ENCODE measurements around the gene CACNA1C. TPM values are rescaled to one million over a fixed set of nuclear protein-coding genes. Genes with fewer than 3 reads are reported as not detected.

The CACNA1C gene
- total RNA-seq, 1 experiment from 2014 or later: 1.8 TPM

DNA sequence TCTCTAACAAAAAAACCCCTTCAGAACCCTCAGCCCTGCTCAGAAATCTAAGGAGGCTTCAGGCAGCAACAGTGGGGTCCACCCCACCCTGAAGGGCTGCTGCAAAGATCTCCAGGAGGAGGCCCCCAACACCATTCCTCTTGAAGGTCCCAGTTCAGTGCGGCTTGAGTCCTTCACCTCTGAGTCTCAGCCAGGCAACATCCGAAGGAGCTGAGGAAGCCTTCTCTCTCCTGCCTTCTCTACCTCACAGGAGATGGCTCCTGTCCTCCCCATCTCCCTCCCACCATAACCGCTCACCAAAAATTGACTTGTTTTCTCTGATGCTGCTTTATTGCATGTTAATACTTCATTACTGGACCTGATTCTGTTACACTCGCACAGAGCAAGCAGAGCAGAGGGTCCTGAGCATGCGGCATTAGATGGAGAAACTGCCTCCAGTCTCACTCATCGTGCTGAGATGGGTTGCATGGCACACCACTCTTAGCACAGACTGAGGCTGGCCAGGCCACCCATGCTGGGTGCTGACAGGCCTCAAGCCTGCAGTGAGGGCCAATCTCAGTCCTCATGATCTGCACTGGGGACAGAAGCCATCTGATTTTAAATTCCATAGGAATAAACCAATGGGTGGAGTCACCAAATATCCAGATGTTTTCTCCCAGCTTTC is 224.8 kb downstream of the CACNA1C start:
- no peak for DNase-seq (ENCODE audit: low read depth)

DNA sequence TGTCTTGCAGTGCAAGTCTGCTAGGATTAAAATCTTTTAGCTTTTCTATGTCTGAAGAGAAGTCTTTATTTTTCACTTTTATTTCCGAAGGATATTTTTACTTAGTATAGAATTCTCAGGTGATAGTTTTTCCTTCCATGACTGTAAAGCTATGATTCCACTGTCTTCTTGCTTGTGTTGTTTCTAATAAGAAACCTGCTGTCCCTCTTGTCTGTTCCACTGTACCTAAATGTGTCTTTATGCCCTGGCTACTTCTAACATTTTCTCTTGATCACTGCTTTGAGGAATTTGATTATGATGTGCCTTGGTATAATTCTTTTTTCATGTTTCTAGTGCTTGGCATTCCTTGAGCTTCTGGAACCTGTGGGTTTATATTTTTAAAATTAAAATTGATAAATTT is 228.7 kb downstream of the CACNA1C start:
- DNase-seq (ENCODE audit: low read depth): no peak

DNA sequence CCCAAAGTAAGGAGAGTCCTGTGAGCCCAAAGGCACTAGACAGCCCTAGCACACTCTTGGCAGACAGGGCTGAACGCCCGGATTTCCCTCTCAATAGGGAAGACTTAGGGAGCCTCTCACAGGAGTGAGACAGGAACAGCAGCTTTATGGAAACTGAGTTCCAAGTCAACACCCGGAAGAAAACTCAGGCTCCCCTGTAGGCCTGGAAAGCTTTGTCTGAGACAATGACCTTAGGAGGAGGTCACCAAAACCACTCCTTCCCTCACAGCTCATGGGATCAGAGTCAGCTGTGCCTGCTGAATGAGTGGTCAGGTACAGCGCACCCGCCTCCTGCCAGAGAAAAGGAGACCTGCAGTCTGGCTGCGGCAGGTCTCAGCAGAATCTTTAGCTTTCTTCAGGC is 229.5 kb downstream of the CACNA1C start:
- DNase-seq (ENCODE audit: low read depth): no peak

DNA sequence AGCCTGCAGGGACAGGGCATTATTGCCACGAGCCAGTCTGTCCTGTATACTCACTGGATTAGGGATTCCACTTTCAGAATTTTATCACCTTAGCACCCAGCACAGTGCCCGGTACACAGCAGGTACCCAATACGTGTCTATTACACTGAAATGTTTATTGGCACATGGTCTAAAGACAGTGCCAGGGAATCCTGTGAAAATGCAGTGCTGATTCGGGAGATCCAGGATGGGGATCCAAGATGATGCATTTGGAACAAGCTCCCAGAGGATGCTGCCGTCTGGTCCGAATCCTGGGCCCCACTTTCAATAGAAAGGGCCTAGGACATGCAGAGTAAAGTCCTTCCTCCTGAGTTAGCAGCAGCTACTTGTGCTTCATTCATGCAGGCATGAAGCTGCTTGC is 230.7 kb downstream of the CACNA1C start:
- DNase-seq (ENCODE audit: low read depth): no peak

DNA sequence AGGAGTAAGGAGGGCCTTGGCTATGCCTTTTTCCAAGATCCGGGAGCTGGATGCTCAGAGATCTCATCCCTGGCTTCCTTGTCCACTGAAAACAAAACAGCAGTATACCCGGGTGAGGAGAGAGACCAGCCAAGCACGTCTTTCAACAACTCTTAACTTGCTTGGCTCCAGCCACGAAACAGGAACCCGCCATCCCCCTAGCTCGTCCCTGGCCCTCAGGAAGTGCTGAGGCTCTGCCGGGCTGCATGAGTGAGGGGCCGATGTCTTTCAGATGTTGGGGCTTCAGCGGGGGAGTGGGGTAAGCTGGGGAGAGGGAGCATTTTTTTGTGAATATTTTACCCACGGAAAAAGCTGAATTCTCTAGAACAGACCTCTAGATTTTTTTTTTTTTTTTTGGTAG is 231.1 kb downstream of the CACNA1C start:
- DNase-seq (ENCODE audit: low read depth): no peak

DNA sequence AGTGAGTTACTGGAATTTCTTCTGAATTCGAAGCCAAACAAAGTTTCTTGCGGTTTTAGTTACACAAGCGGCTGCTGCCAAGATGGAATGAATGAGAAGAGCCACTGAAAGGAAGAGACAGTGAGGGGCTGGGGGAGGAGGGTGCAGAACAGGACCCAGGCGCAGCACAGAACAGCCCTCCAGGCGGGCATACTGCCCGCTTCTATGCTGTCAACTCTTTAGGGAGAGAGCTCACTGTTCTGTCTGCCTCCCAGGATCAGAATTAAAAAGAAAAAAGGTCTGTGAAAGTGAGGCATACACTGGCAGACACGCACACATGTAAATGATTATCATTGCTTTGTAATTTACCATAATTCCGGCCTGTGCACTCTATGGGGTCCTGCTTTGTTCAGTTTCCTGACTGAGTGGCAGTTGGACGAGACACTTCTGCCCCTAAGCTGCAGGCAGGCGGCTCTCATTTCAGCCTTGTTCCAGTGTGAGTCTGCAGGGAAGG is 231.6 kb downstream of the CACNA1C start:
- DNase-seq (ENCODE audit: low read depth): no peak

DNA sequence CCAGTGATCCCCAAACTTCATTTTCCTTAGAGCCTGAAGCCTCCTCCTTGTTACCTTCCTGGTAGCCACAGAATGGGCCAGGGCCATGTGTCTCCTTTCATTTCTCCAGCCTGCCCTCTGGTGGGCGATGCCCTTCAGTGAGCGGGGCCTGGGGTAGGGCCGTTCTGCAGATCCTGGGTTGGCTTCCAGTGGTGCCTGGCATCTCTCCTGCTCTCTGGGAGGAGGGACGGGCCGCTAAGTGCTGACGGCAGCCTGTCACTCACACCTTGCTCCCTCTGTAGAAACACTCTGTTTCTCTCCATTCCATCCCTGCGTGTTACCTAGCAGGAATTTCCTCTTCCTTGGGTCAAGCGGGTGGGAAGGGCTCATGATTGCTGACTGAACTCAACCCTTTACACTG is 232.1 kb downstream of the CACNA1C start:
- peak; percentile 89 for DNase-seq (ENCODE audit: low read depth)

DNA sequence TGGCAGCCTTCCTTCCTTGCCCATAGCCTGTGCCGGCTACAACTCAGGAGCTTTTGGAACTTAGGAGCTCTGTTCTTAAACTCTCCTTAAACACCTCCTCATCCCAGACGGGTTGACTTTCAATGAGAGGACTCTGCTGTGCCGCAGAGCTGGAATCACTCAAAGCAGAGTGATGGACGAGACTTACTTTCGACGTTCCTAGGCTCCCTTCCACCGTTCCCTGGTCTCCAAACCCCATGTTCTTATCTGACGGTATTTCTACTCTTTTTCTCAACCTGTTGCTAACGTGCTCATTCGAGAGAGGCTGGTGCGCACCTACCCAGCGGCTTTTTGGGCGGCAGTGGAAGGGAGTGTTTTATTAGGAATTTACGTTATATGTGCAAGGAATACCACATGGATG is 232.7 kb downstream of the CACNA1C start:
- no peak for DNase-seq (ENCODE audit: low read depth)

DNA sequence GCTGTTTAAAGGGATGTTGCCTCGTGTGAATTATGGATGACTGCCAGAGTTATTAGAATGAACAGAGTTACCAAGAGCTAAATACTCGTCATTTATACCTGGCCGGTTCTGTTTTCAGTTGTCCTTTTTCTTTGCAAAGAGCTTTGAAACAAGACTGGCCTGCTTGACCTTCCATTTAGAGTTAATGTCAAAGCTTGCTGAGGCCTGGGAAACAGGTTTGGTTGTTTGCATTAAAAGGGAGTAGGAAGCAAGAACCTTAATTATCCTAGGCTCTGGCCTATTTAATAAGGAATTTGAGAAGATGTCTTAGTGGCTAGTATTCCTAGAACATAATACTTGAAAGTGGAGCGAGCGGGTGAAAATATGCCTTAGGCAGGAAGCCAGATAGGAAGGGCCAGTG is 233.3 kb downstream of the CACNA1C start:
- no peak for DNase-seq (ENCODE audit: low read depth)

DNA sequence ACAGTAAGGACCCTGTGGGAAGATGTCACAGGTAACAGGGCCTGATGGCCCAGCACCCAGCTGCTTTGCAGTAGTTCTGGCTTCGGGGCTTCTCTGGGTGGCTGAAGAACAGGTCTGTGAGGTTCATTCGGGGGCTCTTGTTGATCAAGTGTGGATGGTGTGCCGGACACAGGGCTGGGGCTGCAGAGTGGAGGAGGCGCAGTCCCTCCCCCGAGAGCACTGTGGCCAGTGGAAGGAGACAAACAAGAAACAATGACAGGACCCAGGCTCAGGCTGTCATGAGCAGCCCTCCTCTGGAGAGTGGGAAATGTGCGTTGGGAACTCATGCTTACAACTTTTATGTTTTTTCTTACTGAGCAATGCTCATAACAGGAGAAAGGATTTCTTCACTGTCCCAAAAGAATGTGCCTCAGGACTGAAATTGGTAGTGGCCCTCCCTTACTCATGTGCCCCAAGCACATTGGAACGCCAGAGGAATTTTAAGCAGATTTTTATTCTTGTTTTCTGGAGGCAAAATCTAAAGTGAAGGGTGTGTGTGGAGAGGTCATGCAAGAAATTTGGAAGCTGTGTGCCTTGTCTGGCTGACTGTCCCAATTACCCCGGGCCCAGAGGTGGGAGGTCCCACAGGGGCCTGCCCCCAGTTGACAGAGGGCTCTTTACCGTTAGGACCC is 233.8 kb downstream of the CACNA1C start:
- no peak for DNase-seq (ENCODE audit: low read depth)

DNA sequence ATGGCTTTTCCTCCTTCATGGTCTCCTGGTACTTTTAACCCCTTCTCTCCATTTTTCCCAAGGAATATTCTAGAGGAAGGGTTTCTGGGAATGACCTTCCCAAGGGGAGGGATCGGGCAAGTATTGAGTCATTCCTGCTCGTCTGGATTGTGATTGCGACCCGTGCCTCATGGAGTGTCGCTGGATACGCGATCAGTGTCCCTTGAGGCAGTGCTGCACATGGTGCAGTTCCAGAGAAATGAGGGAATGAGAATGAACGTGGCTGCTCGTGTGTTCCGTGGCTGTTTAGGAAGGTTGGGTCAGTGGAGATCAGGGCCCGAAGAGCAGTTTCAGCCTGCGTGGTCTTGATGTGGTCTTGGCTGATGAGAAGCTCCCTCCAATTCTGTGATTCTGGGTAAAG is 234.4 kb downstream of the CACNA1C start:
- DNase-seq (ENCODE audit: low read depth): no peak

DNA sequence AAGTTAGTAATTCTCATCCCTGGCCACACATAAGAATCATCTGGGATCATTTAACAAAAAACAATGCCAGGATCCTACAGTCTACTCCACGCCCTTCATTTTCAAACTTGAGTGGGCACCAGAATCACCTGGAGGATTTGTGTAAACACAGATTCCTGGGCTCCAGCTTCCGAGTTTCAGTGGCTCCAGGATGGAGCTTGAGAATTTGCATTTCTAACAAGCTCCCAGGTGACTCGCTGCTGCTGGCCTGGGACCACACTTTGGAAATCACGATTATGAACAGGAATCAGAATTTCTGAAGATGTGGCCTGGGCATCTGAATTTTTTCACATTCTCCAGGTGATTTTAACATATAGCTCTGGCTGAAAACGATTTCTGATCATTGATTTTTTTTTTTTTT is 234.8 kb downstream of the CACNA1C start:
- DNase-seq (ENCODE audit: low read depth): no peak

DNA sequence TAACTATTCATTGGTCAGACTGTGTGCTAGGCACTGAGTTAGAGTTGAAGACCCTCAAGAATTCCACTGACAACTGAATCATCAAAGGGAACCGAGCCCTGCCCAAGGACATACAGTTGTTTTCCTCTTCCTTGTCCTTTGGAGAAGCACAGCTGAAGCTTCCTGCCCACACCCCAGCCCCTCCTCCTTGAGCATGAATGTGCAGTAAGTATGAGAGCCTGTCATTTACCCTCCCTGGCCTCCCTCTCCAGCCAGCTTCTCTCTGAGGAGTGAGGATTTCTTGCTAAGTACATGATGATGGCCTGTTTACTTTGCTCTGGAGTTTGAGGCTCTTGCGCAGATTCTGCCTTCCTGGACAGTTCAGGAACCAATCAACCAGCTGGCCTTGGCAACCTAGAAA is 235.2 kb downstream of the CACNA1C start:
- DNase-seq (ENCODE audit: low read depth): peak; percentile 37

DNA sequence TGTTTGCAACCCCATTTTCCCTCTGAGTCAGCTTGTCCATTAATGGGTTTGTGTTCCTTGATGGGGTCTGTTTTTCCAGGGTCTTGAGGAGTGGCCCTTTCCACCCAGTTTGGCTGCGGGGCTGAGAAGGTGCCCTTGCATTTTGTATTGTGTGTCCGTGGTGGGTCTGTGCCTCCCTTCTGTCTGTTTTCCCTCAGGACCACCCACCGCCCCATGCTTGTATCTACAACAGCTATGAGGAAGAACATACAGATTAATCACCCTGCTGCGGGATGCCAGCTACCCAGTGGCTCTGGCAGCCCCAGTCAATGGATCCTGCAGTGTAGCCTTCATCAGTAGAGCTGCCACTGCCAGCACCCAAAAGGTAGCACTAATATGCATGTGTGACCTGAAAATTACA is 235.7 kb downstream of the CACNA1C start:
- DNase-seq (ENCODE audit: low read depth): no peak

DNA sequence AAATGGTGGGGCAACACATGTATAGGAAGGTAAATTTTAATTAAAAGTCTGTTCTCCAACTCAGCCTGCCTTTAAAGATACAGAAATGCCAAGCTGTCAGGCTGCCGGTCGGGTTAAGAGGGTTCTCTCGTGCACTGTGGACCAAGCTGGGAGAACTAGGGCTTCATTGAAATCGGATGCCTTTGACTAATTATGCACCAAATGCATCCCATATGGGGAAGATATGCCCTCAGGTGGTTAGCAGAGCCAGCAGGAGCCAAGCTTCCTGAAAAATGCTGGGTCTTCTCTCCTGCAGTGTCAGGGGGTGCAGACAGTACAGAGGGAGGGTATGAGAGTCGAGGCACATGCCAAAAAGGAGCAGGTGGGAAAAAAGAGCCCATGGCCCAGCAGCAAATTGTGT is 236.1 kb downstream of the CACNA1C start:
- DNase-seq (ENCODE audit: low read depth): no peak

DNA sequence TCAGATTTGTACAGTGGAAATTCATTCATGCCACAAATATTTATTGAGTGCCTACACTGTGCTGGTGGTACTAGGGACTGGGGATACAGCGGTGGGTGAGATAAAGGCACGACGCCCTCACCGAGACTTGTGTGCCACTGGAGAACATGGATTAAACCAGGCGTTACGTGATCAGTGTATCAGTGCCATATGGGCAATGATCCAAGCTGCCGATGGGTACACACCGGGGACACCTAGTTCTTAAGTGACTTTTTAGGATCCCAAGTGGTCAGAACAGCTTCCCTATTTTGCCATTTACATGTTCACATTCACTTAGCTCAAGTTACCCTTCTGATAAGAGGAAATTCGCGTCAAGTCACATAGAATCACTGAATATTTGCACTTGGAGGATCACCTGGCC is 236.7 kb downstream of the CACNA1C start:
- DNase-seq (ENCODE audit: low read depth): no peak

DNA sequence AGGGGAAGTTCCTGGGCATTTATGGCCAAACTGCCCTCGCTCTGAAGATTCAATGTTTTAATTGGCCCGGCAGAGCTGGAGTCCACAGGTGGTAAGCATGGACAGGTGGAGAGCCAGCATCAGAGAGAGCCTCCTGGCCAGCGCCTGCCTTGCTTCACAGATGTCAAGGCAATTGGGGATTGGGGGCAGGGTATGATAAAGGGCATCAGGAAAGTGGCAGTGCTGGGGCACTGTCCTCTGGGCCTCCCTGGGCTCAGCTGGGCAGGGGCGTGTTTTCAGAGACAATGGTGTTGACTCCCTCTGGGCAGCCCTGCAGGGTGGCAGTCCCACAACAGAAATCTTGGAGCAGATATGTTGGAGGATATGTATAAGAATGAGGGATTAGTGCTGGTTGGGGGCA is 237.3 kb downstream of the CACNA1C start:
- DNase-seq (ENCODE audit: low read depth): no peak

DNA sequence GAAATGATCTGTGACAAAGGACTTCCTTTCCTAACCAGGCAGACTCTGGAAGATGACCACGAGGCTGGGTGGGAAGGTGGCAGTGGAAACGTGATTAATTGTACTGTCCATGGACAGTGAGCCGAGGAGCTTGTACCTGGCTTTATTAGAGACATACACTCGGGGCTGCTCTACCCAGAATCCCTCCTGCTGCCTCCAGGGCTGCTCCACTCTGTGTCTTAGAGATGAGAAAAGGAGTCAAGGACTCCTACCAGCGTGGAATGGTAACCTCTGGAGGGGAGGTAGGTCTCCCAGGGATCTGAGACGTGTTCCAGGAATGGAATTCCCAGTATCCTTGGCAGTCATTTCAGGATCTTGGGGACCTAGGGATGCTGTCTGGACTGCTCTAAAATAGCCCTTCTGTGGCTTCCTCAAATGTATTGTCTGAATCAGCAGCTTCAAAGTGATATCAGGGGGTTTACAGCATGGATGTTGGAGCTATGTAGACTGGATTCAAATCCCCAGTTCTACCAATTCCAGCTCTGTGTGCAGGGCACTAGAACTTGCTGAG is 237.8 kb downstream of the CACNA1C start:
- no peak for DNase-seq (ENCODE audit: low read depth)

DNA sequence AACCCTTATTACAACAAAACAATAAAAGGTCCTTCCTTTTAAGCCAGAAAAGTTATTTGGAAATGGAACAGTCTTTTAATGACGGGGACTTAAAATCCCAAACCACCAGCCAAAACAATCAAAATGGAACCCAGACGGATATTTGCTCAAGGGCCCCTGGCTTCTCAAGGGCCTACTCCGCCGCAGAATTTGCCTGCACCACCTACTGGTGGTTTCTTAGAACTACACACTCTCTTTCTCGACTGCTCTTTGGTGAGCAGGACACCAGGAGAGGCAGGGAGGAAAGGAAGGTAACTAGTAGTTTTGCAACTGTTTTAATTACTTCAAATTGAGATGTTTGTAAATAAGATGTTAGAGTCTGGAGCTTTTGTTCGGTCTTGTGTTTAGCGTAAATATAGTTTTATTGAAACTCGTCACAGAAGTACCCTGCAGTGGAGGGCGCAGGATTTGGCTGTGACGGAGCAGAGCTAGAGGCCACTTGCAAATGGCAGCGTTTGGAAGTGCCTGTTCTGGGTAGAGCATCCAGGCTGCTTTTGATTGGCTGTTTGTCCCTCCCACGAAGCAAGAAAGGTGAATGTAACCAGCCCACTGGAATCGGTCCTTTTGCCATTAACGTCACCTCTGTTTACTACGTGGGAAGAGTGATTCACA is 238.5 kb downstream of the CACNA1C start:
- peak; percentile 70 for DNase-seq (ENCODE audit: low read depth)

DNA sequence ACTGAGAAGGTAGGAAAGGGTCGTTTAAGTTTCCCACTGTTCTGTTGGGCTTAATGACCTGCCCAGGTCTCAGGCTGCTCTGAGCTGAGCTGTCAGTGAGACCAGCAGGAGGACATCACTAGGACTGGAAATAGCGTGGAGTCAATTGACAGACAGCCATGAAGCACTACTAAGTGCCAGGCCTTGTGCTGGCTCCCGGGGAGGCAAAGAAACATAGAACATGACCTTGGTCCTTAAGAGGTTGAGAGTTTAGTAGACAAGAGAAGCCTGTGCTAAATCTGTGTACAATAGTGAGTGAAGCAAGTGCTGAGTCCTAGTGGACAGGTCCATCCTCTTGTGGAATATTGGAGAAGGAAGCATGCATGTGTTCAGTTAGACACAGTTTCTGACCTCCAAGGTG is 239.2 kb downstream of the CACNA1C start:
- no peak for DNase-seq (ENCODE audit: low read depth)

DNA sequence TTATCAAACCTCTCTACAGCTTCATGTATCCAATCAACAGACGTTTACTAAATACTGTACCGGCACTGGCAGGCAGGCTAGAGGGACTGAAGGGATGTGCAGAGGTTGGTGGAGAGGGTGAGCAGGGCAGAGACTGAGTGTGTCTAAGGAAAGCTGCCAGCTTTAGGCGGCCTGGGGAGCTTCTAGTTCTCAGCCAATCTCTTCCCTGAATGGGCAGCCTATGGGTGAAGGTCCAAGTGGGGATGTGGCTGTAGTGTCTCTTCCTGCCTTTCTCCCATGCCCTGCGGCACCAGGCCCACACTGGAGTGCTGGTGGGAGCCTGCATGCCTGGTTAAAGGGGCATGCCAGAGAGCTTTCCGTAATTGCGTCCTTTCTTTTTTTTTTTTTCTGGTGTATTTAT is 239.8 kb downstream of the CACNA1C start:
- DNase-seq (ENCODE audit: low read depth): no peak

DNA sequence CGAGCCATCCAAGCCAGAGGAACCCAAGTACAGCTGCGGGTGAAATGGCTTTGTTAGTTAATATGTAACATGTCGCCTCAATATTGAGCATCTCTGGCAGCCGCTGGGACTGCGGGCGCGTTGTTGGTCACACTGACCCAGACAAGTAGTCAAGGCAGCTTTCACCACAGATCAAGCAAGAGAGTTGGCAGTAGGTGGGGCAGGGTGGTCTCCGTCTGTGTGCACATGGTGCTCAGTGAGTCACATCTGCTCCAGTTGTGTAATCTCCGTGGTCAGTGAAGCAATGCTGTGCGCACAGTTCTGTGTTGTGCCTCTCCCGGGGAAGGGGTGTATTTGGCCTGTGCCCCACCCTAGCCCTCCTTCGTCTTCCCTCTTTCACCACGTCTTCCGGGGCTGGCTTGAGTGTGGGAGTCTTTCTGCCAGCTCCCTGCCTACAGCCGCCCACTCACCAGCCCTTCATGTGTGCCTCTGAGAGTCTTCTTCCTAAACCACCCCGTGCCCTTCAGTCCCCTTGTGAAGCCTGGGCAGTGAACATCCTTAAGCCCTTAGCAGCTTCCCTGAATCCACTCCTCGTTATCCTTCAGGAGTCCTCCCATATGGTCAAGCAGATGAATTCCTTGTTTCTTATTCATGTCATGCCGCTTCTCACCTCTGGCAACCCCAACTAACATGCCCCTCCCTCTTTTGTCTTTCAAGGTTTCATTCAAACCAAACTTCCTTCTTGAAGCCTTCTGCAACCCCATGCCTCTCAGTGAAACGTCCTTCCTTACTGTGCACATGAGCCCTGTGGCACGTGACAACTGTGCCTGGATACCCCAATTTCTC is 242.1 kb downstream of the CACNA1C start:
- DNase-seq (ENCODE audit: low read depth): peak; percentile 42
